GM12872 (cell line): ENCODE results near the gene RCOR1.

Experiments used
- TF ChIP-seq, protein P1 (sequence below): IDR thresholded peaks from 3 replicates; pipeline ENCODE4 v1.5.1; 2011; ENCODE audit warnings: low read depth, mild to moderate bottlenecking, low read length, moderate library complexity; ENCODE audit not compliant: insufficient read depth

The RCOR1 gene

DNA sequence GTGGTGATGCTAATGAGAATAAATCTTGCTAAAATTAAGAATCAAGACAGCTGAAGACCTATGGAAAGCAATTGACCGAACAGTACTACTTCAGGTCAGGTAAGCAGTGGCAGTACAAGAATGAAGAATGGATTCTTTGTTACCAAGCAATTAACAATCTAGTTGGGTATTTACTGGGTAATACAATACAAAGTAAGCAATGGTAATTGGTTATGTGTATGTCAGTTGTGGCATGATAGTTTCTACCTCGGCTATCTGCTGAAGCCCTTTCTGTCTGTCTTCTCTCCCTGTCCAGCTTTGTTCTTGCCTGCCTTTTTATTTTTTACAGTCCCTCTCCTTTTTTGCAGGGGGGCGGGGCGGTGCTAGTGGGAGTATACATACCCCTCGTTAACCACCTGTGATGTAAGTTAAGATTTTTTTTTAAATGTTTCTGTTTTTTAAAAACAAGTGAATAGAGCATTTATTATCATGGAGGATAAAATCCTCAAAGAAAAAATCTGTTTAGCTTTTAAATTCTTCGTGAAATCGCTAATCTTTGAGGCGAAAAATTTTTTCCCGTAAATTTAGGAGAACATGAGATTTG is 75.9 kb downstream of the RCOR1 start:
- TF ChIP-seq, protein P1, sequence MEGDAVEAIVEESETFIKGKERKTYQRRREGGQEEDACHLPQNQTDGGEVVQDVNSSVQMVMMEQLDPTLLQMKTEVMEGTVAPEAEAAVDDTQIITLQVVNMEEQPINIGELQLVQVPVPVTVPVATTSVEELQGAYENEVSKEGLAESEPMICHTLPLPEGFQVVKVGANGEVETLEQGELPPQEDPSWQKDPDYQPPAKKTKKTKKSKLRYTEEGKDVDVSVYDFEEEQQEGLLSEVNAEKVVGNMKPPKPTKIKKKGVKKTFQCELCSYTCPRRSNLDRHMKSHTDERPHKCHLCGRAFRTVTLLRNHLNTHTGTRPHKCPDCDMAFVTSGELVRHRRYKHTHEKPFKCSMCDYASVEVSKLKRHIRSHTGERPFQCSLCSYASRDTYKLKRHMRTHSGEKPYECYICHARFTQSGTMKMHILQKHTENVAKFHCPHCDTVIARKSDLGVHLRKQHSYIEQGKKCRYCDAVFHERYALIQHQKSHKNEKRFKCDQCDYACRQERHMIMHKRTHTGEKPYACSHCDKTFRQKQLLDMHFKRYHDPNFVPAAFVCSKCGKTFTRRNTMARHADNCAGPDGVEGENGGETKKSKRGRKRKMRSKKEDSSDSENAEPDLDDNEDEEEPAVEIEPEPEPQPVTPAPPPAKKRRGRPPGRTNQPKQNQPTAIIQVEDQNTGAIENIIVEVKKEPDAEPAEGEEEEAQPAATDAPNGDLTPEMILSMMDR, result no peak

DNA sequence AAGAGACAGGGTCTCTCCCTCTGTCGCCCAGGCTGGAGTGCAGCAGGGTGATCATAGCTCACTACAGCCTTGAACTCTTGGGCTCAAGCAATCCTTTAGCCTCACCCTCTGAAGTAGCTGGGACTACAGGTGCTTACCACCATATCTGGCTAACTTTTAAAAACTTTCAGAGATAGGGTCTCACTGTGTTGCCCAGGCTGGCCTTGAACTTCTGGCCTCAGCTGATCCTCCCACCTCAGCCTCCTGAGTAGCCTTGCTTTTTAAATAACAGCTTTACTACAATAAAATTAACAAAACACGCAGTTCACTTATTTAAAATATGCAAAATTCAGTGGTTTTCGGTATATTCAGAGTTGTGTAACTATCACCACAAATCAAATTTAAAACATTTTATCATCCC is 79.0 kb downstream of the RCOR1 start:
- TF ChIP-seq, protein P1, result no peak

DNA sequence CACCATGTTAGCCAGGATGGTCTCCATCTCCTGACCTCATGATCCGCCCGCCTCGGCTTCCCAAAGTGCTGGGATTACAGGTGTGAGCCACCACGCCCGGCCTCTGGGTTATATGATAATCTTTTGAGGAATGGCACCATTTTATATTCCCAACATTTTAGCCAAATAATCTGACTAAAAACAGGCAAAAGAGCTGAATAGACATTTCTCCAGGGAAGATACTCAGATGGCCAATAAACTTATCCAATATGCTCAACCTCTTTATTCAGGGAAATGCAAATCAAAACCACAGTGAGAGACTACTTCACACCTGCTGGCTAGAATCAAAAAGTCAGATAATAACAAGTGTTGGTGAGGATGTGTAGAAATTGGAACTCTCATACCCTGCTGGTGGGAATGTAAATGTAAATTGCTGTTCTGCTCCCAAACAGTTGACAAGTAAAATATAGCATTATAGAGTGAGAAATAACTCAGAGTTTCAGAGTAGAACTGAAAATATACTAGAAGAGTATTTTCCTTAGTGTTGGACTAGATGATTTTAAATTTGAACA is 80.0 kb downstream of the RCOR1 start:
- TF ChIP-seq, protein P1, result no peak

DNA sequence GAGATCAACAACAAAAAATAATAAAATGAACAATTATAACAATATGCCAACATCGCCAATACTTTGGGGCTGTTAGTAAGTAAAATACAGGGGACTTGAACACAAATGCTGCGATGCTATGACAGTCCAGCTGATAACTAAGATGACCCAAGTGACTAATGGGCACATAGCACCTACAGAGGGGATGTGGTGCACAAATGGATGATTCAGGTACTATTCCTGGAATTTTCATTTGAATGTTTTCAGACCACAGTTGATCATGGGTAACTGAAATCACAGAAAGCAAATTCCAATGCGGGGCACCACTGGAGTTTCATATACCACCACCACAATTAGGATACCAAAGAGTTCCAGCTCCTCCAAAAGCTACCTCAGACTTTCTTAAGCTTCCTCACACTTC is 82.9 kb downstream of the RCOR1 start:
- TF ChIP-seq, protein P1, result no peak

DNA sequence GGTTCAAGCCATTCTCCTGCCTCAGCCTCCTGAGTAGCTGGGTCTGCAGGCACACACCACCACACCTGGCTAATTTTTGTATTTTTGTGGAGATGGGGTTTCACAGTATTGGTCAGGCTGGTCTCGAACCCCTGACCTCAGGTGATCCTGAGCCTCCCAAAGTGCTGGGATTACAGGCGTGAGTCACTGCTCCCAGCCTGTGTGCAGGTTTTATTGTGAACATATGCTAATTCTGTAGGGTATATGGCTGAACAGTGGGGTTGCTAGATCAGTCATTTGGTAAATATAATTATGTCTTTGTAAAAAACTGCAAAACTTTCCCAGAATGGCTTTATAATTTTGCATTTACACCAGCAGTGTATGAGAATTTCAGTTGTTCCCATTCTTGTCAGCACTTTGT is 85.9 kb downstream of the RCOR1 start:
- TF ChIP-seq, protein P1, result no peak

DNA sequence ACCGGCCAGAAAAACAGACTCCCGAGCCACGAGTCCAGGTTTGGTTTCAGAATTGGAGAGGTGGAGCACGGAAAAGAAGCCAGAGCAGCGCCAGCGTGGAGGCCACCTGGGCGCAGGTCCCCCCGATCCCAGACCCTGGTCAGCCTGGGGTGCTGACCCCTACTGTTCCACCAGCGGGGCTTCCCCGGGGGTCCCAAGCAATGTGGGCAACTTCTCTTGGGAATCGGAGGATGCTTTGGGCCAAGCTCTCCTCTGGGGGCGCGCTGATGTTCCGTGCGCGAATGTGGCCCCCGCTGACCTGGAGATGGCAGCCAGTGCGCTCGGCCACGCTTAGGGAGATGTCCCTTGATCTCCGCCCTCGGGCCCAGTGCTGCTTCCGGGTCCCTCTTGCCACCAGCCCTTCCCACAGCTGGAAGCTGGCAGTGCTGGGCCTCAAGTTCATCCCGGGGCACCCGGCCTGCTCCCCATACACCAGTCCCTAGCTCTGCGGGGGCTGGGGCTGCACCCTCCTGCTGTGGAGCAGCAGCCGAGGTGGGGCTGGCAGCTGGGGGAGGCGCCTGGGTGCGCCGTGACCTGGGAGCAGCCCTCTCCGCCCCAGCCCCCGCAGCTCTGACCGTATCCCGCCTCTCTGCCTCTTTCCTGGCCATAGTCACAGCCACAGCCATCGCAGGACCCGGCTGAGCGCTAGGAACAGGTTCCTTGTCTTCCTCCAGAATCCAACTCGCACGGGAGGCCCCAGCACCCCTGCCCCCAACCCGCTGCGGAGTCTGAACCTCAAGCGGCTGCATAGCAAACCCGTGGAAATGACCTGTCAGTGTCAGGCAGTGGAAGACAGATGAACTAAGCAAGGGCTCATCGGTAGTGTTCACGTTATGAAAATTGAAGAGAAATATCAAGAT is 91.2 kb downstream of the RCOR1 start:
- TF ChIP-seq, protein P1, result no peak

DNA sequence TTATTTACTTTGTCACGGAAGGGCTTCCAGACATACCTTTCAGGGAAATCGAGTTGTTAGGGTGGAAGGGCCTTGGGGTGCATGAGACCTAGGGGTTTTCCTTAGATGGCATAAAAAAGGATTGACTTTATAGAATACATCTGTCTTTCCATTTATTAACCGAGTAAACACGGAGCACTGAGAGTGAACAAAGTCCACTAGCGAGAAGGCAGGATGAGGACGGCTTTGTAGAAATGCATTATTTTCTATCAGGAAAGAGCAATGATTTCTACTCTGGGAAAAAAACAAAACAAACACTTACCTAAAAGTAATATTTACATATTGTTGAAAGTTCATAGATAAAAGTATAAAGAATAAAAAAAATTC is 91.8 kb downstream of the RCOR1 start:
- TF ChIP-seq, protein P1, result no peak
